ENCODE data around the gene LPP.

The LPP gene

GRCh38 chr3:188728371-188728896, 574.5 kb downstream of the LPP start:
- H3K4me2 ChIP-seq (ENCODE audit: low read length): no peak overlapping the region
- no peak overlapping the region for H3K4me3 ChIP-seq (ENCODE audit: low read length)
- no peak overlapping the region for H4K8ac ChIP-seq (ENCODE audit: low read depth, low read length)
- no peak overlapping the region for H3K56ac ChIP-seq (ENCODE audit: low read length)
- no peak overlapping the region for H2BK15ac ChIP-seq (replicated peaks; ENCODE audit: low read depth)
- no peaks in the 10 kb centered on the region for H3K36me3 ChIP-seq (ENCODE audit: control insufficient read depth, insufficient read depth, low read length)
- no peak overlapping the region for H2BK5ac ChIP-seq (ENCODE audit: low read length)
- no peak overlapping the region for H2BK120ac ChIP-seq (ENCODE audit: low read depth, low read length)
- no peak overlapping the region for H2AK5ac ChIP-seq (ENCODE audit: low read length)
- no peaks in the 10 kb centered on the region for H3K79me2 ChIP-seq (ENCODE audit: control insufficient read depth, insufficient read depth, low read length)
- H3K18ac ChIP-seq (ENCODE audit: low read length): no peak overlapping the region
- no peak overlapping the region for H3K4ac ChIP-seq (ENCODE audit: low read depth, low read length)
- no peak overlapping the region for H3K23ac ChIP-seq (ENCODE audit: low read length)
- no peak overlapping the region for H3K9ac ChIP-seq (ENCODE audit: low read length)
- H3K27me3 ChIP-seq (ENCODE audit: insufficient read depth, low read length, poor library complexity): no peaks in the 10 kb centered on the region
- no peak overlapping the region for H4K5ac ChIP-seq (ENCODE audit: low read length)
- H3K79me1 ChIP-seq (ENCODE audit: low read length): no peaks in the 10 kb centered on the region
- DNase-seq: no peak
- no peak overlapping the region for H3K27ac ChIP-seq (ENCODE audit: low read depth, low read length)
- no peaks in the 10 kb centered on the region for H3K4me1 ChIP-seq (ENCODE audit: control insufficient read depth, low read depth, low read length)
- no CpG with 5 or more reads among the region's 1 CpG for WGBS (ENCODE audit: extremely low coverage, insufficient coverage, low lambda C conversion rate)

GRCh38 chr3:188729422-188729821, 575.5 kb downstream of the LPP start:
- no peaks in the 10 kb centered on the region for H3K4me1 ChIP-seq (ENCODE audit: control insufficient read depth, low read depth, low read length)
- no peak overlapping the region for H2BK5ac ChIP-seq (ENCODE audit: low read length)
- no peak overlapping the region for H4K8ac ChIP-seq (ENCODE audit: low read depth, low read length)
- no peak overlapping the region for H3K23ac ChIP-seq (ENCODE audit: low read length)
- no CpG with 5 or more reads among the region's 1 CpG for WGBS (ENCODE audit: extremely low coverage, insufficient coverage, low lambda C conversion rate)
- no peaks in the 10 kb centered on the region for H3K79me1 ChIP-seq (ENCODE audit: low read length)
- no peak overlapping the region for H3K4me2 ChIP-seq (ENCODE audit: low read length)
- H3K9ac ChIP-seq (ENCODE audit: low read length): no peak overlapping the region
- H3K4me3 ChIP-seq (ENCODE audit: low read length): no peak overlapping the region
- H3K79me2 ChIP-seq (ENCODE audit: control insufficient read depth, insufficient read depth, low read length): no peaks in the 10 kb centered on the region
- no peak overlapping the region for H4K5ac ChIP-seq (ENCODE audit: low read length)
- DNase-seq: no peak
- H2BK120ac ChIP-seq (ENCODE audit: low read depth, low read length): no peak overlapping the region
- no peak overlapping the region for H2AK5ac ChIP-seq (ENCODE audit: low read length)
- H3K4ac ChIP-seq (ENCODE audit: low read depth, low read length): no peak overlapping the region
- H3K56ac ChIP-seq (ENCODE audit: low read length): no peak overlapping the region
- H3K36me3 ChIP-seq (ENCODE audit: control insufficient read depth, insufficient read depth, low read length): no peaks in the 10 kb centered on the region
- no peak overlapping the region for H3K18ac ChIP-seq (ENCODE audit: low read length)
- H2BK15ac ChIP-seq (replicated peaks; ENCODE audit: low read depth): no peak overlapping the region
- no peak overlapping the region for H3K27ac ChIP-seq (ENCODE audit: low read depth, low read length)
- H3K27me3 ChIP-seq (ENCODE audit: insufficient read depth, low read length, poor library complexity): no peaks in the 10 kb centered on the region

GRCh38 chr3:188734395-188734794, 580.4 kb downstream of the LPP start:
- H3K18ac ChIP-seq (ENCODE audit: low read length): no peak overlapping the region
- no peak overlapping the region for H4K5ac ChIP-seq (ENCODE audit: low read length)
- H3K4ac ChIP-seq (ENCODE audit: low read depth, low read length): no peak overlapping the region
- no peak overlapping the region for H3K27ac ChIP-seq (ENCODE audit: low read depth, low read length)
- H3K36me3 ChIP-seq (ENCODE audit: control insufficient read depth, insufficient read depth, low read length): no peaks in the 10 kb centered on the region
- H2BK120ac ChIP-seq (ENCODE audit: low read depth, low read length): no peak overlapping the region
- H3K4me2 ChIP-seq (ENCODE audit: low read length): no peak overlapping the region
- H3K27me3 ChIP-seq (ENCODE audit: insufficient read depth, low read length, poor library complexity): no peaks in the 10 kb centered on the region
- H3K79me2 ChIP-seq (ENCODE audit: control insufficient read depth, insufficient read depth, low read length): no peaks in the 10 kb centered on the region
- no peak overlapping the region for H3K56ac ChIP-seq (ENCODE audit: low read length)
- H4K8ac ChIP-seq (ENCODE audit: low read depth, low read length): no peak overlapping the region
- H3K23ac ChIP-seq (ENCODE audit: low read length): no peak overlapping the region
- WGBS (ENCODE audit: extremely low coverage, insufficient coverage, low lambda C conversion rate): no CpG with 5 or more reads among the region's 1 CpG
- H3K9ac ChIP-seq (ENCODE audit: low read length): no peak overlapping the region
- no peak overlapping the region for H3K4me3 ChIP-seq (ENCODE audit: low read length)
- no peak overlapping the region for H2BK5ac ChIP-seq (ENCODE audit: low read length)
- no peak overlapping the region for H2BK15ac ChIP-seq (replicated peaks; ENCODE audit: low read depth)
- H2AK5ac ChIP-seq (ENCODE audit: low read length): no peak overlapping the region
- H3K79me1 ChIP-seq (ENCODE audit: low read length): no peaks in the 10 kb centered on the region
- DNase-seq: no peak
- H3K4me1 ChIP-seq (ENCODE audit: control insufficient read depth, low read depth, low read length): no peaks in the 10 kb centered on the region

GRCh38 chr3:188739511-188739910, 585.6 kb downstream of the LPP start:
- no peak for DNase-seq
- no peaks in the 10 kb centered on the region for H3K27me3 ChIP-seq (ENCODE audit: insufficient read depth, low read length, poor library complexity)
- no peak overlapping the region for H4K8ac ChIP-seq (ENCODE audit: low read depth, low read length)
- no peaks in the 10 kb centered on the region for H3K79me2 ChIP-seq (ENCODE audit: control insufficient read depth, insufficient read depth, low read length)
- no peak overlapping the region for H3K27ac ChIP-seq (ENCODE audit: low read depth, low read length)
- H3K4ac ChIP-seq (ENCODE audit: low read depth, low read length): no peak overlapping the region
- no peak overlapping the region for H3K23ac ChIP-seq (ENCODE audit: low read length)
- H2BK120ac ChIP-seq (ENCODE audit: low read depth, low read length): no peak overlapping the region
- no peaks in the 10 kb centered on the region for H3K36me3 ChIP-seq (ENCODE audit: control insufficient read depth, insufficient read depth, low read length)
- no peak overlapping the region for H3K18ac ChIP-seq (ENCODE audit: low read length)
- no peak overlapping the region for H3K4me3 ChIP-seq (ENCODE audit: low read length)
- no peak overlapping the region for H2BK15ac ChIP-seq (replicated peaks; ENCODE audit: low read depth)
- no peak overlapping the region for H3K56ac ChIP-seq (ENCODE audit: low read length)
- H3K4me1 ChIP-seq (ENCODE audit: control insufficient read depth, low read depth, low read length): no peaks in the 10 kb centered on the region
- no peak overlapping the region for H3K9ac ChIP-seq (ENCODE audit: low read length)
- H2BK5ac ChIP-seq (ENCODE audit: low read length): no peak overlapping the region
- no peak overlapping the region for H4K5ac ChIP-seq (ENCODE audit: low read length)
- no peak overlapping the region for H2AK5ac ChIP-seq (ENCODE audit: low read length)
- no peaks in the 10 kb centered on the region for H3K79me1 ChIP-seq (ENCODE audit: low read length)
- no peak overlapping the region for H3K4me2 ChIP-seq (ENCODE audit: low read length)

- H3K18ac ChIP-seq (ENCODE audit: low read length): no peak overlapping the region
- H3K27ac ChIP-seq (ENCODE audit: low read depth, low read length): no peak overlapping the region
- H2AK5ac ChIP-seq (ENCODE audit: low read length): no peak overlapping the region
- H4K8ac ChIP-seq (ENCODE audit: low read depth, low read length): no peak overlapping the region
- no peak overlapping the region for H2BK15ac ChIP-seq (replicated peaks; ENCODE audit: low read depth)
- H3K4me1 ChIP-seq (ENCODE audit: control insufficient read depth, low read depth, low read length): no peaks in the 10 kb centered on the region
- H2BK5ac ChIP-seq (ENCODE audit: low read length): no peak overlapping the region
- H3K4me2 ChIP-seq (ENCODE audit: low read length): no peak overlapping the region
- no peak overlapping the region for H3K56ac ChIP-seq (ENCODE audit: low read length)
- DNase-seq: no peak
- H3K9ac ChIP-seq (ENCODE audit: low read length): no peak overlapping the region
- H3K79me2 ChIP-seq (ENCODE audit: control insufficient read depth, insufficient read depth, low read length): no peaks in the 10 kb centered on the region
- H3K4ac ChIP-seq (ENCODE audit: low read depth, low read length): no peak overlapping the region
- no peak overlapping the region for H2BK120ac ChIP-seq (ENCODE audit: low read depth, low read length)
- no peak overlapping the region for H3K4me3 ChIP-seq (ENCODE audit: low read length)
- no peak overlapping the region for H3K23ac ChIP-seq (ENCODE audit: low read length)
- no peaks in the 10 kb centered on the region for H3K36me3 ChIP-seq (ENCODE audit: control insufficient read depth, insufficient read depth, low read length)
- H3K79me1 ChIP-seq (ENCODE audit: low read length): no peaks in the 10 kb centered on the region
- H4K5ac ChIP-seq (ENCODE audit: low read length): no peak overlapping the region
- no peaks in the 10 kb centered on the region for H3K27me3 ChIP-seq (ENCODE audit: insufficient read depth, low read length, poor library complexity)
- WGBS (ENCODE audit: extremely low coverage, insufficient coverage, low lambda C conversion rate): no CpG with 5 or more reads among the region's 1 CpG
These were observed 586.1 kb downstream of the LPP start for GRCh38 chr3:188740010-188740409.

GRCh38 chr3:188742755-188743550, 589.0 kb downstream of the LPP start:
- H3K4me3 ChIP-seq (ENCODE audit: low read length): no peak overlapping the region
- no peak for DNase-seq

More at GRCh38 chr3:188742755-188743550, 589.0 kb downstream of the LPP start:
- Histone ChIP-seq H2BK120ac (ENCODE audit: low read depth, low read length) (no peak overlapping the region), H3K36me3 (ENCODE audit: control insufficient read depth, insufficient read depth, low read length) (no peaks in the 10 kb centered on the region), H3K56ac (ENCODE audit: low read length) (no peak overlapping the region), H3K4me2 (ENCODE audit: low read length) (no peak overlapping the region), H3K79me2 (ENCODE audit: control insufficient read depth, insufficient read depth, low read length) (no peaks in the 10 kb centered on the region), H3K18ac (ENCODE audit: low read length) (no peak overlapping the region), H3K4ac (ENCODE audit: low read depth, low read length) (no peak overlapping the region), H4K5ac (ENCODE audit: low read length) (no peak overlapping the region), H2AK5ac (ENCODE audit: low read length) (no peak overlapping the region), H3K9ac (ENCODE audit: low read length) (no peak overlapping the region), H3K79me1 (ENCODE audit: low read length) (no peaks in the 10 kb centered on the region), H2BK15ac (replicated peaks; ENCODE audit: low read depth) (no peak overlapping the region), H3K27me3 (ENCODE audit: insufficient read depth, low read length, poor library complexity) (no peaks in the 10 kb centered on the region), H3K23ac (ENCODE audit: low read length) (no peak overlapping the region), H3K27ac (ENCODE audit: low read depth, low read length) (no peak overlapping the region), H4K8ac (ENCODE audit: low read depth, low read length) (no peak overlapping the region), H2BK5ac (ENCODE audit: low read length) (no peak overlapping the region), H3K4me1 (ENCODE audit: control insufficient read depth, low read depth, low read length) (no peaks in the 10 kb centered on the region)
- WGBS (ENCODE audit: extremely low coverage, insufficient coverage, low lambda C conversion rate): no CpG with 5 or more reads among the region's 4 CpGs
